ENCODE measurements around the gene CACNA2D1. TPM values are rescaled to one million over a fixed set of nuclear protein-coding genes. Genes with fewer than 3 reads are reported as not detected.

CACNA2D1 gene
- total RNA-seq, 1 experiment from 2014 or later: 0.27 TPM

GRCh38 chr7:82021713-82022112 lies 421.9 kb downstream of the CACNA2D1 start:
- intact Hi-C loops (cut with micrococcal nuclease): no loop called here
- Histone ChIP-seq H3K79me2 (ENCODE audit: insufficient read depth, low read length) (no peaks in the 10 kb centered on the region), H3K4me1 (ENCODE audit: control insufficient read depth in 1 of 2, insufficient read depth in 2 of 2, low read length in 2 of 2) (no peaks in the 10 kb centered on the region), H3K4me3 (replicated peaks in 1 of 2; ENCODE audit: low read depth in 1 of 2, low read length in 2 of 2) (no peak overlapping the region), H3K9me2 (ENCODE audit: insufficient read depth) (no peaks in the 10 kb centered on the region), H3K4me2 (ENCODE audit: low read length) (no peak overlapping the region), H3K27ac (ENCODE audit: low read depth, low read length) (no peak overlapping the region), H3K9ac (ENCODE audit: low read length) (no peak overlapping the region), H3K9me3 (ENCODE audit: control insufficient read depth in 1 of 2, insufficient read depth in 1 of 2, low read depth in 1 of 2, low read length in 2 of 2) (no peaks in the 10 kb centered on the region), H4K20me1 (ENCODE audit: insufficient read depth) (no peaks in the 10 kb centered on the region), H2AFZ (ENCODE audit: low read depth, low read length, poor library complexity, severe bottlenecking) (no peak overlapping the region), H3K27me3 (ENCODE audit: insufficient read depth, low read length) (no peaks in the 10 kb centered on the region), H3K36me3 (ENCODE audit: control insufficient read depth in 1 of 2, insufficient read depth in 2 of 2, low read length in 2 of 2) (no peaks in the 10 kb centered on the region)
- CTCF ChIA-PET: no interaction called here
- ATAC-seq (no peak), DNase-seq (ENCODE audit: low read depth, low spot score) (no peak)
- TF ChIP-seq ZBTB33 (IDR thresholded peaks at IDR 0.05; ENCODE audit: extremely low read depth, insufficient replicate concordance, low read length) (no peak), JUND (IDR thresholded peaks at IDR 0.05) (no peak), RAD21 (IDR thresholded peaks at IDR 0.05; ENCODE audit: low read depth) (no peak), SP1 (IDR thresholded peaks at IDR 0.05; ENCODE audit: low read depth) (no peak), SRF (IDR thresholded peaks at IDR 0.05; ENCODE audit: low read depth) (no peak), POLR2A (IDR thresholded peaks at IDR 0.05; ENCODE audit: borderline replicate concordance, extremely low read depth, insufficient read depth, insufficient read length) (no peak), SIN3A (IDR thresholded peaks at IDR 0.05; ENCODE audit: low read depth) (no peak), TCF7L2 (IDR thresholded peaks at IDR 0.05; ENCODE audit: borderline replicate concordance, extremely low read depth, insufficient read depth, insufficient read length) (no peak), CTCF (IDR thresholded peaks at IDR 0.05 in 2 of 3, conservative IDR thresholded peaks at IDR 0.05 in 1 of 3; ENCODE audit: borderline replicate concordance in 1 of 3, insufficient read depth in 1 of 3, low read depth in 2 of 3, low read length in 2 of 3) (no peak), CBX3 (IDR thresholded peaks at IDR 0.05; ENCODE audit: low read depth) (no peak), EZH2 (IDR thresholded peaks at IDR 0.05) (no peak), ELF1 (IDR thresholded peaks at IDR 0.05; ENCODE audit: borderline replicate concordance, low read depth) (no peak), REST (IDR thresholded peaks at IDR 0.05; ENCODE audit: low read depth) (no peak), MAX (IDR thresholded peaks at IDR 0.05) (no peak), EZH2phosphoT487 (IDR thresholded peaks at IDR 0.05; ENCODE audit: borderline replicate concordance) (no peak), ZFX (IDR thresholded peaks at IDR 0.05) (no peak), FOSL1 (IDR thresholded peaks at IDR 0.05; ENCODE audit: low read depth) (no peak)
- BruUV-seq (replicated peaks): no TSS peak
- POLR2A ChIA-PET: no interaction called here
- RAD21 ChIA-PET (ENCODE audit: low non-redundant PET in 1 of 2, low total read pairs in 2 of 2, uncharacterized antibody in 2 of 2, unreplicated experiment in 2 of 2): no interaction called here

Data from HCT116 (cell line).